ENCODE results near the gene GPC4. TPM values are rescaled to one million over a fixed set of nuclear protein-coding genes. Genes with fewer than 3 reads are reported as not detected.

Gene GPC4
- total RNA-seq, 1 experiment from 2014 or later, result 4.7 TPM

DNA sequence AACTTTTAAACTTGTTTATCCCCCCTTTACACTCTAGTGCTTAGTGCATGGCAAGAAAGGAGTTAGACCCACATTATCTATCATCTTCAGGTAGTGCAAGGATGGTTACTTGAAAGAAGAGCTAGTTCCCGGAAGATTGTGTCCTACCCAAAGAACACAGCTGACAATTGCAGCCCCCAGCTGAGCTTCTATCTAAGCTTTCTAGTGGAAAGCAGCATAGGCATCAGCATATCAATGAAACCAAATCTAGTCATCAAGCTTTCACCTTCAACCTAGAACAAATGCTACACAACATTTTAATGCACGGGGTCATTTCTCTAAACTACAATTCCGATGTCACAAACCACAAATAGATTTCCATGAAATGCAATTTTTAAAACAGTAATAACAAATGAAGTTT lies 108.2 kb downstream of the GPC4 start:
- H3K27me3 ChIP-seq (ENCODE audit: insufficient read depth, low read depth), result 0 out of 2 replicates have a peak, but pooled peaks cover 4% of the 10 kb centered on the region
- no peak overlapping the region for H2AFZ ChIP-seq
- no peaks in the 10 kb centered on the region for H3K79me2 ChIP-seq (ENCODE audit: low read depth)
- no peaks in the 10 kb centered on the region for H3F3A ChIP-seq (ENCODE audit: insufficient read depth, low read depth)
- POLR2A ChIA-PET (ENCODE audit: unreplicated experiment), result no interaction called here
- no peaks in the 10 kb centered on the region for H3K9me2 ChIP-seq (ENCODE audit: insufficient read depth)
- H3K4me3 ChIP-seq, result no peak overlapping the region
- TF ChIP-seq, protein P1, sequence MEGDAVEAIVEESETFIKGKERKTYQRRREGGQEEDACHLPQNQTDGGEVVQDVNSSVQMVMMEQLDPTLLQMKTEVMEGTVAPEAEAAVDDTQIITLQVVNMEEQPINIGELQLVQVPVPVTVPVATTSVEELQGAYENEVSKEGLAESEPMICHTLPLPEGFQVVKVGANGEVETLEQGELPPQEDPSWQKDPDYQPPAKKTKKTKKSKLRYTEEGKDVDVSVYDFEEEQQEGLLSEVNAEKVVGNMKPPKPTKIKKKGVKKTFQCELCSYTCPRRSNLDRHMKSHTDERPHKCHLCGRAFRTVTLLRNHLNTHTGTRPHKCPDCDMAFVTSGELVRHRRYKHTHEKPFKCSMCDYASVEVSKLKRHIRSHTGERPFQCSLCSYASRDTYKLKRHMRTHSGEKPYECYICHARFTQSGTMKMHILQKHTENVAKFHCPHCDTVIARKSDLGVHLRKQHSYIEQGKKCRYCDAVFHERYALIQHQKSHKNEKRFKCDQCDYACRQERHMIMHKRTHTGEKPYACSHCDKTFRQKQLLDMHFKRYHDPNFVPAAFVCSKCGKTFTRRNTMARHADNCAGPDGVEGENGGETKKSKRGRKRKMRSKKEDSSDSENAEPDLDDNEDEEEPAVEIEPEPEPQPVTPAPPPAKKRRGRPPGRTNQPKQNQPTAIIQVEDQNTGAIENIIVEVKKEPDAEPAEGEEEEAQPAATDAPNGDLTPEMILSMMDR (conservative IDR thresholded peaks at IDR 0.05), result no peak
- no peak for TF ChIP-seq EZH2 (IDR thresholded peaks at IDR 0.05; ENCODE audit: low read depth)
- BruUV-seq (replicated peaks), result no TSS peak
- intact Hi-C loops (cut with micrococcal nuclease; ENCODE audit: unreplicated experiment), result no loop called here
- no peak overlapping the region for H3K4me2 ChIP-seq
- H3K36me3 ChIP-seq (ENCODE audit: low read depth), result no peaks in the 10 kb centered on the region
- CTCF ChIA-PET, result no interaction called here
- H4K20me1 ChIP-seq (ENCODE audit: insufficient read depth), result no peaks in the 10 kb centered on the region
- H3K4me1 ChIP-seq (replicated peaks; ENCODE audit: insufficient read depth), result no peaks in the 10 kb centered on the region
- no peaks in the 10 kb centered on the region for H3K9me3 ChIP-seq (ENCODE audit: insufficient read depth, low read depth)
- no peak for DNase-seq
- H3K27ac ChIP-seq, result no peak overlapping the region

DNA sequence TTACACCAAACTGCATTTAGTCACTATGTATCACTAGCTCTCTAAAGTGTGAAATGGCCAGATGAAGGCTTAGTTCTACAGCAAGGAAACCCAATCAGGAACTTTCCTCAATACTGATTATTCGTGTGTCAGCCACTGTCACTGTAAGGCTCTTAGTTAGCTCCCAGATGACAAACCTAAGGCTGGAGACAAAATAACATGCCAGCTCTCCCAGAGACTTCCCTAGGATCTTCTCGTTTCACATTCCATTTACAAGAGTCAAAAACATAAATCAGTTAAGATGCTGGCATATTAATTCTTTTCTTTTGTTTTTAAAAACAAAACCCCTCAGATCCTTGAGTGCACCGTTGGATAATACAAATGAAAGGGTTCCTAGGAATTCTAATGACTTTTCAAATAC lies 109.0 kb downstream of the GPC4 start:
- ChIA-PET CTCF (no interaction called here), POLR2A (ENCODE audit: unreplicated experiment) (no interaction called here)
- no peaks in the 10 kb centered on the region for H4K20me1 ChIP-seq (ENCODE audit: insufficient read depth)
- H3K36me3 ChIP-seq (ENCODE audit: low read depth), result no peaks in the 10 kb centered on the region
- no peaks in the 10 kb centered on the region for H3K79me2 ChIP-seq (ENCODE audit: low read depth)
- no peaks in the 10 kb centered on the region for H3F3A ChIP-seq (ENCODE audit: insufficient read depth, low read depth)
- no peak for DNase-seq
- no peaks in the 10 kb centered on the region for H3K9me3 ChIP-seq (ENCODE audit: insufficient read depth, low read depth)
- no peaks in the 10 kb centered on the region for H3K4me1 ChIP-seq (replicated peaks; ENCODE audit: insufficient read depth)
- 0 out of 2 replicates have a peak, but pooled peaks cover 4% of the 10 kb centered on the region for H3K27me3 ChIP-seq (ENCODE audit: insufficient read depth, low read depth)
- H3K4me3 ChIP-seq, result no peak overlapping the region
- TF ChIP-seq, protein P1 (conservative IDR thresholded peaks at IDR 0.05), result no peak
- no peak for TF ChIP-seq EZH2 (IDR thresholded peaks at IDR 0.05; ENCODE audit: low read depth)
- H3K27ac ChIP-seq, result no peak overlapping the region
- no peak overlapping the region for H2AFZ ChIP-seq
- no peaks in the 10 kb centered on the region for H3K9me2 ChIP-seq (ENCODE audit: insufficient read depth)
- no peak overlapping the region for H3K4me2 ChIP-seq
- no TSS peak for BruUV-seq (replicated peaks)
- intact Hi-C loops (cut with micrococcal nuclease; ENCODE audit: unreplicated experiment), result no loop called here

DNA sequence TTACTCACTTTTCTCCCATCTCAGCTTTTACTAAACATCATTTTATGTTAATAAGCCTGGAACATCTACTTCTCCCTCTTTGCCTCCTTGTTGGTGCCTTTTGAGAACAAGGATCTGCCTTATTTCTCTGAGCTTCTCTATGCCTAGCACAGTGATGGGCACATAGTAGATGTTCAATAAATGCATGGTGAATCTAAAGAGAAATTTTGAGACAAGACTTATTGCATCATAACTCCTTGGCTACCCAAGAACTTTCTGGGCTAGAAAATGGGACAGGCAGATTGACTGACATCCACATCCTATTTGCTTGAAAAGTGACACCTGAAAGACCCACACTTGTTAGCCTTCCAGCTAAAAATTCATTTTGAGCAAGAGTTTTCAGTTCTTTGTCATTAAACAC lies 109.9 kb downstream of the GPC4 start:
- DNase-seq, result no peak
- TF ChIP-seq, protein P1 (conservative IDR thresholded peaks at IDR 0.05), result no peak
- TF ChIP-seq EZH2 (IDR thresholded peaks at IDR 0.05; ENCODE audit: low read depth), result no peak
- H3K4me1 ChIP-seq (replicated peaks; ENCODE audit: insufficient read depth), result no peaks in the 10 kb centered on the region
- H3K27me3 ChIP-seq (ENCODE audit: insufficient read depth, low read depth), result 0 out of 2 replicates have a peak, but pooled peaks cover 4% of the 10 kb centered on the region
- H3K79me2 ChIP-seq (ENCODE audit: low read depth), result no peaks in the 10 kb centered on the region
- H4K20me1 ChIP-seq (ENCODE audit: insufficient read depth), result no peaks in the 10 kb centered on the region
- no peak overlapping the region for H3K4me2 ChIP-seq
- intact Hi-C loops (cut with micrococcal nuclease; ENCODE audit: unreplicated experiment), result no loop called here
- BruUV-seq (replicated peaks), result no TSS peak
- CTCF ChIA-PET, result no interaction called here
- H3K9me3 ChIP-seq (ENCODE audit: insufficient read depth, low read depth), result no peaks in the 10 kb centered on the region
- no peaks in the 10 kb centered on the region for H3K36me3 ChIP-seq (ENCODE audit: low read depth)
- POLR2A ChIA-PET (ENCODE audit: unreplicated experiment), result no interaction called here
- H3K27ac ChIP-seq, result no peak overlapping the region
- H3K4me3 ChIP-seq, result no peak overlapping the region
- no peak overlapping the region for H2AFZ ChIP-seq
- H3F3A ChIP-seq (ENCODE audit: insufficient read depth, low read depth), result no peaks in the 10 kb centered on the region
- H3K9me2 ChIP-seq (ENCODE audit: insufficient read depth), result no peaks in the 10 kb centered on the region

Measured in PC-9 (cell line).